Neural progenitor cell (in vitro differentiated cells): ENCODE results near the gene ZC3H18. TPM values are rescaled to one million over a fixed set of nuclear protein-coding genes. Genes with fewer than 3 reads are reported as not detected.

ENCODE experiments used
- DNase-seq: peaks from one replicate; pipeline ENCODE4 v3.0.0-alpha.2; 2016; ENCODE audit warnings: low spot score
- H2AFZ ChIP-seq: fragments of 200-600 bp; sonication (generic); replicated peaks from 2 replicates; pipeline ENCODE4 v1.6.1; 2016; ENCODE audit warnings: antibody characterized with exemption
- H3F3A ChIP-seq: fragments of 200-600 bp; sonication (generic); 2 replicates; pipeline ENCODE4 v1.6.1; 2016; ENCODE audit warnings: antibody characterized with exemption, low read depth
- H3K27ac ChIP-seq: fragments of 200-600 bp; sonication (generic); 2 replicates; pipeline ENCODE4 v1.5.1; 2016; ENCODE audit warnings: mild to moderate bottlenecking
- H3K27me3 ChIP-seq: fragments of 200-600 bp; sonication (generic); 2 replicates; pipeline ENCODE4 v1.6.1; 2016; ENCODE audit warnings: mild to moderate bottlenecking, moderate library complexity
- H3K36me3 ChIP-seq: fragments of 200-600 bp; sonication (generic); 2 replicates; pipeline ENCODE4 v1.5.1; 2016
- H3K4me1 ChIP-seq: fragments of 200-600 bp; sonication (generic); 2 replicates; pipeline ENCODE4 v1.6.1; 2016; ENCODE audit warnings: mixed run types
- H3K4me2 ChIP-seq: fragments of 200-600 bp; sonication (generic); 2 replicates; pipeline ENCODE4 v1.6.1; 2016
- H3K4me3 ChIP-seq: fragments of 200-600 bp; sonication (generic); 2 replicates; pipeline ENCODE4 v1.5.1; 2016
- H3K79me2 ChIP-seq: fragments of 200-600 bp; sonication (generic); 2 replicates; pipeline ENCODE4 v1.6.1; 2016; ENCODE audit warnings: low read depth
- H3K9ac ChIP-seq: fragments of 200-600 bp; sonication (generic); 2 replicates; pipeline ENCODE4 v1.6.1; 2016
- H3K9me3 ChIP-seq: fragments of 200-600 bp; sonication (generic); 2 replicates; pipeline ENCODE4 v1.5.1; 2016; ENCODE audit warnings: low read depth
- H4K20me1 ChIP-seq: fragments of 200-600 bp; sonication (generic); 2 replicates; pipeline ENCODE4 v1.6.1; 2016; ENCODE audit warnings: low read depth
- H3K27ac Mint-ChIP-seq: 3 replicates; pipeline ENCODE4 v1.8.0; 2021; ENCODE audit warnings: mixed read lengths
- H3K27me3 Mint-ChIP-seq: 2 replicates; pipeline ENCODE4 v1.8.0; 2022; ENCODE audit warnings: low read depth, mild to moderate bottlenecking, inconsistent platforms, moderate library complexity, mixed read lengths; ENCODE audit not compliant: insufficient read depth
- H3K36me3 Mint-ChIP-seq: 3 replicates; pipeline ENCODE4 v1.8.0; 2021; ENCODE audit warnings: mixed read lengths
- H3K4me1 Mint-ChIP-seq: 3 replicates; pipeline ENCODE4 v1.8.0; 2021; ENCODE audit warnings: mixed read lengths
- H3K4me3 Mint-ChIP-seq: 3 replicates; pipeline ENCODE4 v1.8.0; 2021; ENCODE audit warnings: mild to moderate bottlenecking, moderate library complexity, mixed read lengths
- H3K9me3 Mint-ChIP-seq: 3 replicates; pipeline ENCODE4 v1.8.0; 2020; ENCODE audit warnings: mixed read lengths
- EZH2 ChIP-seq: fragments of 200-600 bp; sonication (generic); IDR thresholded peaks from 2 replicates; pipeline ENCODE4 v1.6.1; 2017; ENCODE audit warnings: antibody characterized with exemption, mild to moderate bottlenecking, moderate library complexity
- EZH2phosphoT487 ChIP-seq: fragments of 200-600 bp; sonication (generic); IDR thresholded peaks from 2 replicates; pipeline ENCODE4 v1.6.1; 2017; ENCODE audit warnings: antibody characterized with exemption
- total RNA-seq: library from RNA; depleted of rRNA; stranded (reverse); fragments of >200 nt; gene quantifications from 2 replicates; pipeline ENCODE4 v1.2.3, GENCODE V29; 2015; ENCODE audit warnings: low replicate concordance
- TF ChIP-seq, protein P1 (sequence below): fragments of 200-600 bp; sonication (generic); IDR thresholded peaks from 2 replicates; pipeline ENCODE4 v1.5.1; 2017; ENCODE audit warnings: antibody characterized with exemption, mild to moderate bottlenecking

The ZC3H18 gene
- total RNA-seq, 1 donor from 2014 or later = 24.2 TPM

DNA sequence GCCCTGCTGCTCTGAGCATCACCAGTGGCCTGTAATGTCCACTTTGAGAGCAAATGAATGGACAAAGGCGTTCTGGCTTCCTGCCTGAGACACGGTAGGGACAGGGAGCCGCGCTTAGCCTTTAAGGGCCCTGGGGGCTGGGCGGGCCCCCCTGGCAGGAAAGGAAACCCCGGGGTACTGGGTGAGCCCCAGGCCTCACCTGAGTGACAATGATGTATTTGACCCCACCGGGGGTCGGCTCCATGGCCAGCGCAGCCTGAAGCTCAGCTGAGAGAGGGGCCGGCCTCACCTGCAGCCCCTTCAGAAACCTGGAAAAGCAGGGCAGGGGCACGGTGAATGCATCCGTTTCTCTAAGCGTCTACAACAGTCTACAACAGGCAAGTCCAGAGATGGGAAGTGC lies 82.9 kb downstream of the ZC3H18 start:
- Histone ChIP-seq H3K27me3 (no peaks in the 10 kb centered on the region), H4K20me1 (peaks cover 26% of the 10 kb centered on the region), H3K4me1 (peaks cover 10% of the 10 kb centered on the region), H3K4me2 (no peak overlapping the region), H2AFZ (no peak overlapping the region), H3K79me2 (peaks cover 8% of the 10 kb centered on the region), H3K9ac (no peak overlapping the region), H3K9me3 (no peaks in the 10 kb centered on the region), H3F3A (peaks cover 6% of the 10 kb centered on the region), H3K4me3 (no peak overlapping the region), H3K27ac (no peak overlapping the region), H3K36me3 (no peaks in the 10 kb centered on the region)
- TF ChIP-seq EZH2 = no peak
- TF ChIP-seq EZH2phosphoT487 = no peak
- TF ChIP-seq, protein P1, sequence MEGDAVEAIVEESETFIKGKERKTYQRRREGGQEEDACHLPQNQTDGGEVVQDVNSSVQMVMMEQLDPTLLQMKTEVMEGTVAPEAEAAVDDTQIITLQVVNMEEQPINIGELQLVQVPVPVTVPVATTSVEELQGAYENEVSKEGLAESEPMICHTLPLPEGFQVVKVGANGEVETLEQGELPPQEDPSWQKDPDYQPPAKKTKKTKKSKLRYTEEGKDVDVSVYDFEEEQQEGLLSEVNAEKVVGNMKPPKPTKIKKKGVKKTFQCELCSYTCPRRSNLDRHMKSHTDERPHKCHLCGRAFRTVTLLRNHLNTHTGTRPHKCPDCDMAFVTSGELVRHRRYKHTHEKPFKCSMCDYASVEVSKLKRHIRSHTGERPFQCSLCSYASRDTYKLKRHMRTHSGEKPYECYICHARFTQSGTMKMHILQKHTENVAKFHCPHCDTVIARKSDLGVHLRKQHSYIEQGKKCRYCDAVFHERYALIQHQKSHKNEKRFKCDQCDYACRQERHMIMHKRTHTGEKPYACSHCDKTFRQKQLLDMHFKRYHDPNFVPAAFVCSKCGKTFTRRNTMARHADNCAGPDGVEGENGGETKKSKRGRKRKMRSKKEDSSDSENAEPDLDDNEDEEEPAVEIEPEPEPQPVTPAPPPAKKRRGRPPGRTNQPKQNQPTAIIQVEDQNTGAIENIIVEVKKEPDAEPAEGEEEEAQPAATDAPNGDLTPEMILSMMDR = no peak
- Mint-ChIP-seq H3K36me3 (peaks cover 2% of the 10 kb centered on the region), H3K4me1 (peaks cover 14% of the 10 kb centered on the region), H3K27me3 (peaks cover 7% of the 10 kb centered on the region), H3K9me3 (no peaks in the 10 kb centered on the region), H3K27ac (no peak overlapping the region), H3K4me3 (no peak overlapping the region)
- no peak for DNase-seq

DNA sequence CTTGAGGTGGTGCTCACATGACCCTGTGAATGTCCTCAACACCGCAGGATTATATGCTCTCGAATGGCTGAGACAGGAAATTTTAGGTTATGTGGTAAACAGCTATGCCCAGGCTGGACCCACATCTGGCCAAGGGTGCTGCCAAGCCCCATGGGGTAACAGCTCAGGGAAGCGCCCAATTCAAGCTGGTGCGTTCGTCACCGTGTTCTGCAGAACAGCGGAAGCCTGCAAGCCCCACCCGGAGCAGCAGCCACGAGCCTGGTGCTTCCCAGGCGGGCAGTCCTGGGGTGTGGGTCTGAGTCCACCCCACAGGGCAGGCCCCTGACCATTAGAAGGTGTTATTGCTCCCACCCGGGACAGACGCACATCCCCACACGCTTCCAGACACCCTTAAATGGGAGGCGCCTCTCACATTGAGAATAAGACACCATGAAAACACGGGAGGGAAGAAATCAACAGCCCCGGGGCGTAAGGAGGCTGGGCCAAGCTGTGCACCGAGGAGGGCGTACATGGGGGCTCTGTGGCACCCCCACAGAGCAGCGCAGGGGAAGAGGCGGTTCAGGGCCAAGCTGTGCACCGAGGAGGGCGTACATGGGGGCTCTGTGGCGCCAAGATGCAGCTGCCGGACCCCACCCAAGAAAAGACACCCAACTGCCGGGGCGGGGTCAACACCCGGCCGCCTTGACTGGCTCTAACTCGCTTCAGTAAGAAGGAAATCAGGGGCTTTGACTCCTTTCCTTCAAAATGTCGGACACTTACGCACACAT lies 83.6 kb downstream of the ZC3H18 start:
- H3K9ac ChIP-seq = no peak overlapping the region
- Mint-ChIP-seq H3K27me3 (peaks cover 7% of the 10 kb centered on the region), H3K27ac (no peak overlapping the region), H3K4me3 (no peak overlapping the region), H3K9me3 (no peaks in the 10 kb centered on the region), H3K36me3 (peaks cover 2% of the 10 kb centered on the region), H3K4me1 (peaks cover 14% of the 10 kb centered on the region)
- no peaks in the 10 kb centered on the region for H3K9me3 ChIP-seq
- no peak overlapping the region for H3K4me3 ChIP-seq
- peaks cover 10% of the 10 kb centered on the region for H3K4me1 ChIP-seq
- peaks cover 6% of the 10 kb centered on the region for H3F3A ChIP-seq
- H3K4me2 ChIP-seq = no peak overlapping the region
- no peak overlapping the region for H3K27ac ChIP-seq
- H2AFZ ChIP-seq = no peak overlapping the region
- DNase-seq = no peak
- no peaks in the 10 kb centered on the region for H3K27me3 ChIP-seq
- peaks cover 25% of the 10 kb centered on the region for H4K20me1 ChIP-seq
- no peaks in the 10 kb centered on the region for H3K36me3 ChIP-seq
- no peak for TF ChIP-seq EZH2
- H3K79me2 ChIP-seq = peaks cover 9% of the 10 kb centered on the region

GRCh38 chr16:88654363-88655052 lies 84.3 kb downstream of the ZC3H18 start:
- peaks cover 6% of the 10 kb centered on the region for H3F3A ChIP-seq
- H3K4me2 ChIP-seq = no peak overlapping the region
- Mint-ChIP-seq H3K9me3 (no peaks in the 10 kb centered on the region), H3K4me1 (peaks cover 11% of the 10 kb centered on the region), H3K4me3 (no peak overlapping the region), H3K27me3 (peaks cover 10% of the 10 kb centered on the region), H3K36me3 (peaks cover 2% of the 10 kb centered on the region), H3K27ac (no peak overlapping the region)
- H3K4me3 ChIP-seq = no peak overlapping the region
- no peaks in the 10 kb centered on the region for H3K36me3 ChIP-seq
- H3K27ac ChIP-seq = no peak overlapping the region
- no peak overlapping the region for H3K9ac ChIP-seq
- H3K4me1 ChIP-seq = peaks cover 10% of the 10 kb centered on the region
- H3K27me3 ChIP-seq = no peaks in the 10 kb centered on the region
- H2AFZ ChIP-seq = no peak overlapping the region
- TF ChIP-seq EZH2phosphoT487 (no peak), EZH2 (no peak)
- TF ChIP-seq, protein P1 = no peak
- H4K20me1 ChIP-seq = peaks cover 27% of the 10 kb centered on the region
- no peaks in the 10 kb centered on the region for H3K9me3 ChIP-seq
- H3K79me2 ChIP-seq = peaks cover 16% of the 10 kb centered on the region
- DNase-seq = no peak
